H9 (cell line): ENCODE results near the gene TMEM108. TPM values are rescaled to one million over a fixed set of nuclear protein-coding genes. Genes with fewer than 3 reads are reported as not detected.

Source experiments
- DNase-seq: peaks from one replicate; pipeline ENCODE4 v3.0.0-alpha.2; 2017
- H2AFZ ChIP-seq: one replicate; pipeline ENCODE4 v1.6.1; 2013; ENCODE audit warnings: mild to moderate bottlenecking, low read length, control low read depth, moderate library complexity
- H2AK5ac ChIP-seq: 2 replicates; pipeline ENCODE4 v1.6.1; 2013; ENCODE audit warnings: low read length, control low read depth, mixed read lengths; ENCODE audit not compliant: insufficient read length
- H2BK120ac ChIP-seq: one replicate; pipeline ENCODE4 v1.6.1; 2013; ENCODE audit warnings: low read depth, mild to moderate bottlenecking, low read length, control low read depth, inconsistent platforms; ENCODE audit not compliant: poor library complexity, severe bottlenecking
- H2BK12ac ChIP-seq: 2 replicates; pipeline ENCODE4 v1.6.1; 2013; ENCODE audit warnings: low read length, control low read depth, mixed read lengths, low read depth; ENCODE audit not compliant: insufficient read length
- H2BK15ac ChIP-seq: 2 replicates; pipeline ENCODE4 v1.6.1; 2013; ENCODE audit warnings: low read depth, low read length, control low read depth
- H2BK20ac ChIP-seq: one replicate; pipeline ENCODE4 v1.6.1; 2013; ENCODE audit warnings: low read depth, mild to moderate bottlenecking, low read length, control low read depth, inconsistent platforms; ENCODE audit not compliant: poor library complexity, severe bottlenecking
- H2BK5ac ChIP-seq: 2 replicates; pipeline ENCODE4 v1.6.1; 2013; ENCODE audit warnings: low read length, control low read depth, mixed read lengths; ENCODE audit not compliant: insufficient read length
- H3K14ac ChIP-seq: 2 replicates; pipeline ENCODE4 v1.6.1; 2013; ENCODE audit warnings: low read length, control low read depth; ENCODE audit not compliant: insufficient read depth
- H3K18ac ChIP-seq: 2 replicates; pipeline ENCODE4 v1.6.1; 2013; ENCODE audit warnings: low read depth, mild to moderate bottlenecking, mixed read lengths, low read length, control low read depth; ENCODE audit not compliant: insufficient read length
- H3K23ac ChIP-seq: 2 replicates; pipeline ENCODE4 v1.6.1; 2013; ENCODE audit warnings: low read length, control low read depth, mixed read lengths, low read depth; ENCODE audit not compliant: insufficient read length
- H3K23me2 ChIP-seq: 2 replicates; pipeline ENCODE4 v1.6.1; 2013; ENCODE audit warnings: low read depth, mild to moderate bottlenecking, mixed read lengths, low read length, control low read depth; ENCODE audit not compliant: insufficient read length, poor library complexity, severe bottlenecking
- H3K27ac ChIP-seq: 2 replicates; pipeline ENCODE4 v1.5.1; 2013; ENCODE audit warnings: low read length, control low read depth, mixed read lengths, low read depth; ENCODE audit not compliant: insufficient read length
- H3K27me3 ChIP-seq: 2 replicates; pipeline ENCODE4 v1.6.1; 2013; ENCODE audit warnings: low read length, control low read depth, inconsistent platforms; ENCODE audit not compliant: insufficient read depth
- H3K4ac ChIP-seq: 2 replicates; pipeline ENCODE4 v1.6.1; 2013; ENCODE audit warnings: low read depth, mild to moderate bottlenecking, control low read depth, inconsistent platforms, low read length, moderate library complexity
- H3K4me1 ChIP-seq: 2 replicates; pipeline ENCODE4 v1.6.1; 2013; ENCODE audit warnings: low read length, control low read depth, inconsistent platforms; ENCODE audit not compliant: insufficient read depth
- H3K4me2 ChIP-seq: 2 replicates; pipeline ENCODE4 v1.6.1; 2013; ENCODE audit warnings: low read length, control low read depth, mixed read lengths; ENCODE audit not compliant: insufficient read length, insufficient read depth
- H3K56ac ChIP-seq: 2 replicates; pipeline ENCODE4 v1.6.1; 2013; ENCODE audit warnings: low read depth, mild to moderate bottlenecking, mixed read lengths, low read length, control low read depth; ENCODE audit not compliant: insufficient read length
- H3K79me1 ChIP-seq: 2 replicates; pipeline ENCODE4 v1.6.1; 2013; ENCODE audit warnings: low read depth, mild to moderate bottlenecking, moderate library complexity, low read length, control low read depth, inconsistent platforms; ENCODE audit not compliant: insufficient read depth, poor library complexity, severe bottlenecking
- H3K79me2 ChIP-seq: 2 replicates; pipeline ENCODE4 v1.6.1; 2013; ENCODE audit warnings: low read length, control low read depth, inconsistent platforms; ENCODE audit not compliant: insufficient read depth
- H3K9ac ChIP-seq: 2 replicates; pipeline ENCODE4 v1.6.1; 2013; ENCODE audit warnings: low read length, control low read depth, mixed read lengths; ENCODE audit not compliant: insufficient read length; ENCODE audit errors: extremely low read depth
- H3K9me3 ChIP-seq: one replicate; pipeline ENCODE4 v1.6.1; 2013; ENCODE audit warnings: low read depth, low read length, inconsistent platforms; ENCODE audit not compliant: control insufficient read depth
- H3T11ph ChIP-seq: one replicate; pipeline ENCODE4 v1.6.1; 2013; ENCODE audit warnings: mild to moderate bottlenecking, low read length, control low read depth, inconsistent platforms
- H4K20me1 ChIP-seq: one replicate; pipeline ENCODE4 v1.6.1; 2013; ENCODE audit not compliant: control insufficient read depth, insufficient read length, insufficient read depth
- H4K5ac ChIP-seq: 2 replicates; pipeline ENCODE4 v1.6.1; 2013; ENCODE audit warnings: low read depth, mild to moderate bottlenecking, mixed read lengths, low read length, control low read depth; ENCODE audit not compliant: insufficient read length
- H4K8ac ChIP-seq: replicated peaks from 2 replicates; pipeline ENCODE4 v1.6.1; 2013; ENCODE audit warnings: low read length, control low read depth, mixed read lengths, low read depth; ENCODE audit not compliant: insufficient read length
- H4K91ac ChIP-seq: 2 replicates; pipeline ENCODE4 v1.6.1; 2013; ENCODE audit warnings: low read depth, mild to moderate bottlenecking, moderate library complexity, mixed read lengths, low read length, control low read depth; ENCODE audit not compliant: insufficient read length
- H3K27ac Mint-ChIP-seq, 3 experiments: 2 replicates in 2 of 3; 3 replicates in 1 of 3; pipeline ENCODE4 v1.8.0; 2020 to 2021; ENCODE audit warnings: mixed read lengths in 3 of 3, mild to moderate bottlenecking in 1 of 3, moderate library complexity in 1 of 3
- H3K27me3 Mint-ChIP-seq: 2 replicates; pipeline ENCODE4 v1.8.0; 2021; ENCODE audit warnings: low read depth, mild to moderate bottlenecking, moderate library complexity, mixed read lengths
- H3K36me3 Mint-ChIP-seq, 3 experiments: 2 replicates in 2 of 3; 3 replicates in 1 of 3; pipeline ENCODE4 v1.8.0; 2020 to 2021; ENCODE audit warnings: low read depth in 3 of 3, mixed read lengths in 3 of 3; ENCODE audit not compliant: insufficient read depth in 1 of 3
- H3K4me1 Mint-ChIP-seq, 2 experiments: 2 replicates each; pipeline ENCODE4 v1.8.0; 2020; ENCODE audit warnings: mixed read lengths in 2 of 2
- H3K4me3 Mint-ChIP-seq, 2 experiments: 2 replicates in 1 of 2; 3 replicates in 1 of 2; pipeline ENCODE4 v1.8.0; 2020 to 2021; ENCODE audit warnings: mild to moderate bottlenecking in 2 of 2, mixed read lengths in 2 of 2, moderate library complexity in 1 of 2
- H3K9me3 Mint-ChIP-seq, 2 experiments: 2 replicates in 1 of 2; 3 replicates in 1 of 2; pipeline ENCODE4 v1.8.0; 2020; ENCODE audit warnings: mild to moderate bottlenecking in 2 of 2, mixed read lengths in 2 of 2, moderate library complexity in 1 of 2
- CTCF ChIP-seq: fragments of 200-600 bp; sonication (generic); conservative IDR thresholded peaks from 3 replicates; pipeline ENCODE4 v1.8.0; 2021; ENCODE audit warnings: antibody characterized with exemption, mild to moderate bottlenecking
- WGBS: extraction: QIAGEN DNeasy Blood & Tissue Kit; methylation state at CpG from one replicate; pipeline ENCODE4 v1.1.7; 2013; ENCODE audit warnings: missing lambda C conversion rate, low lambda C conversion rate, mixed read lengths; ENCODE audit not compliant: insufficient read length; ENCODE audit errors: extremely low coverage; 5-methylcytosine and 5-hydroxymethylcytosine counted together
- total RNA-seq: library from RNA; stranded (reverse); gene quantifications from 2 replicates; pipeline ENCODE4 v1.2.1, GENCODE V29; 2021

The TMEM108 gene
- total RNA-seq, 1 experiment from 2014 or later: 5.0 TPM

DNA sequence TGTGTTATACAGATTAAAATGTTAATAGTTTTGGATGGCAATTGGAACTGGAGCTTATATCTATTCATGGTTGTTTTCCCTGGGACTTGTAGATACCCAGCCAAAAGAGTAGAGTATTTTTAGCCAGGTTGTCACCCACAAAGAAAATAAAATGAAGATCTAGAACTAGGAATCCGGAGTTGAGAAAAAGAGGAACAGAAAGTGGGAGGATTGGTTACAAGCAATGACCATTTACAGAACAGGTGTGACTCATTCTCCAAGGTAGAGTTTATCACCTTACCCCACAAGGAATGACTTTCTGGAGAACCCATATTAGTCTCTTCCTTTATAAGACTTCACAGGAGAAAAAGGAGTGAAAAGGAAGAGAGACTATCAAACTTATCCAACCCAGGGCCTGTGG is 99.8 kb downstream of the TMEM108 start:
- Mint-ChIP-seq H3K27me3 (no peaks in the 10 kb centered on the region), H3K9me3 (peaks cover 0 to 2% of the 10 kb centered on the region in 2 experiments; a peak in 1 of 5 replicates), H3K36me3 (no peaks in the 10 kb centered on the region), H3K4me1 (peaks cover 25 to 31% of the 10 kb centered on the region in 2 experiments), H3K4me3 (no peak overlapping the region), H3K27ac (no peak overlapping the region)
- Histone ChIP-seq H3K56ac (no peak overlapping the region), H3K79me1 (no peaks in the 10 kb centered on the region), H4K5ac (no peak overlapping the region), H3K18ac (no peak overlapping the region), H2BK15ac (no peak overlapping the region), H3T11ph (no peak overlapping the region), H3K27me3 (no peaks in the 10 kb centered on the region), H3K23me2 (no peaks in the 10 kb centered on the region), H2BK12ac (no peak overlapping the region), H3K27ac (no peak overlapping the region), H3K4me1 (peaks cover 5% of the 10 kb centered on the region; the same call in 1 of the 2 replicates), H3K79me2 (no peaks in the 10 kb centered on the region), H3K23ac (no peak overlapping the region), H3K9ac (no peak overlapping the region), H3K4me2 (no peak overlapping the region), H4K91ac (no peak overlapping the region), H2AFZ (no peak overlapping the region), H3K14ac (no peak overlapping the region), H2AK5ac (no peak overlapping the region), H3K4ac (no peak overlapping the region), H2BK120ac (no peak overlapping the region), H4K8ac (no peak overlapping the region), H4K20me1 (no peaks in the 10 kb centered on the region), H2BK5ac (no peak overlapping the region), H2BK20ac (no peak overlapping the region), H3K9me3 (no peaks in the 10 kb centered on the region)
- WGBS: no CpG with 5 or more reads among the region's 1 CpG
- no peak for DNase-seq
- no peak for TF ChIP-seq CTCF
